ENCODE measurements around the gene ZMYND19.
"Not testable (repeated sequence)": the region's sequence is repeated elsewhere in the genome, so short reads cannot be mapped to it uniquely, and the experiment has no call there.

ZMYND19 gene

GRCh38 chr9:137614631-137615386, 24.5 kb upstream of the ZMYND19 start:
- DNase-seq (ENCODE audit: low spot score): no peak

- DNase-seq (ENCODE audit: low spot score): no peak
These were observed 23.6 kb upstream of the ZMYND19 start for GRCh38 chr9:137613738-137614523.

GRCh38 chr9:137613259-137613658, 22.9 kb upstream of the ZMYND19 start:
- no peak for DNase-seq (ENCODE audit: low spot score)

- no peak for DNase-seq (ENCODE audit: low spot score)
These were observed 22.4 kb upstream of the ZMYND19 start for GRCh38 chr9:137612741-137613142.

- DNase-seq (ENCODE audit: low spot score): no peak
These were observed 21.6 kb upstream of the ZMYND19 start for GRCh38 chr9:137611623-137612609.

GRCh38 chr9:137610944-137611343, 20.6 kb upstream of the ZMYND19 start:
- DNase-seq (ENCODE audit: low spot score): no peak

- DNase-seq (ENCODE audit: low spot score): no peak
These were observed 17.0 kb upstream of the ZMYND19 start for GRCh38 chr9:137607141-137607857.

- no peak for DNase-seq (ENCODE audit: low spot score)
These were observed 16.4 kb upstream of the ZMYND19 start for GRCh38 chr9:137606734-137607138.

GRCh38 chr9:137606005-137606621, 15.8 kb upstream of the ZMYND19 start:
- no peak for DNase-seq (ENCODE audit: low spot score)

GRCh38 chr9:137605121-137606004, 15.1 kb upstream of the ZMYND19 start, which contains the start of gene ARRDC1:
ARRDC1 (plus strand) TSS chr9:137605686; CDS start chr9:137605718, 32 bp downstream.
- peak; percentile 92 for DNase-seq (ENCODE audit: low spot score)

GRCh38 chr9:137604345-137605086, 14.2 kb upstream of the ZMYND19 start:
- no peak for DNase-seq (ENCODE audit: low spot score)

- no peak for DNase-seq (ENCODE audit: low spot score)
These were observed 13.6 kb upstream of the ZMYND19 start for GRCh38 chr9:137603879-137604278.

GRCh38 chr9:137602661-137603060, 12.3 kb upstream of the ZMYND19 start:
- DNase-seq (ENCODE audit: low spot score): no peak

- DNase-seq (ENCODE audit: low spot score): no peak
These were observed 8.6 kb upstream of the ZMYND19 start for GRCh38 chr9:137598943-137599342.

- not testable (repeated sequence) for DNase-seq (ENCODE audit: low spot score)
These were observed 6.3 kb upstream of the ZMYND19 start for GRCh38 chr9:137596577-137596976.

- DNase-seq (ENCODE audit: low spot score): no peak
These were observed 2.9 kb upstream of the ZMYND19 start for GRCh38 chr9:137593176-137593575.

- DNase-seq (ENCODE audit: low spot score): no peak
These were observed 2.5 kb upstream of the ZMYND19 start for GRCh38 chr9:137592767-137593166.

- DNase-seq (ENCODE audit: low spot score): no peak
These were observed 216 bp downstream of the ZMYND19 start for GRCh38 chr9:137590123-137590468.

- no peak for DNase-seq (ENCODE audit: low spot score)
These were observed 730 bp downstream of the ZMYND19 start for GRCh38 chr9:137589441-137590122.

Measured in globus pallidus (tissue), 1 donor.